Activated naive CD4-positive, alpha-beta T cell treated with anti-CD3 and anti-CD28 coated beads, Interleukin-2, amount 10 ng/mL, durations not matched to agents 7 days and 5 days (primary cell): ENCODE results near the gene ITGB1BP1.

Experiments used
- CTCF ChIA-PET: fragments of 350-600 bp; sonication (Branson Sonifier 250); formaldehyde crosslinking; loops from one replicate; lab custom pipeline; 2021; ENCODE audit warnings: antibody characterized with exemption; lab: Charles Lee
- DNase-seq: peaks from one replicate; pipeline ENCODE4 v3.0.0-alpha.2; 2020
- H3K27ac Mint-ChIP-seq: one replicate; pipeline ENCODE4 v1.8.0; 2021; ENCODE audit warnings: mild to moderate bottlenecking, moderate library complexity, mixed read lengths
- H3K27me3 Mint-ChIP-seq: one replicate; pipeline ENCODE4 v1.8.0; 2021; ENCODE audit warnings: mild to moderate bottlenecking, mixed read lengths
- H3K36me3 Mint-ChIP-seq: one replicate; pipeline ENCODE4 v1.8.0; 2021; ENCODE audit warnings: mixed read lengths
- H3K4me1 Mint-ChIP-seq: one replicate; pipeline ENCODE4 v1.8.0; 2021; ENCODE audit warnings: mixed read lengths
- H3K4me3 Mint-ChIP-seq: one replicate; pipeline ENCODE4 v1.8.0; 2021; ENCODE audit warnings: mild to moderate bottlenecking, moderate library complexity, mixed read lengths
- H3K9me3 Mint-ChIP-seq: one replicate; pipeline ENCODE4 v1.8.0; 2021; ENCODE audit warnings: mixed read lengths

The ITGB1BP1 gene

DNA sequence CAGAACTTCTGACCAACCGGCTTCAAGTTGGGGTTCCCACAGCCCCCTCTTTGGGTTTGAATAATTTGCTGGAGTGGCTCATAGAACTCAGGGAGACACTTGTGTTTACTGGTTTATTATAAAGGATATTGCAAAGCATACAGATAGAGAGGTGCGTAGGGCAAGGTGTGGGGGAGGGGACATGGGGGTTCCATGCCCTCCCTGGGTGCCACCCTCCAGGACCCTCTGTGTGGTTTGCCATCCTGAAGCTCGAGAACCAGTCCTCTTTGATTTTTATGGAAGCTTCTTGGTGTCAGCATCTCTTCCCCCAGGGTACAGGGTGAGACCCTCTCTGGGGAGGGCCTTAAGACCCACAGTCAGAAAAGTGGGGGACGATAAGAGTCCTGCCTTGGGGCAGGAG, 38.8 kb downstream of the ITGB1BP1 start:
- no peaks in the 10 kb centered on the region for H3K4me1 Mint-ChIP-seq
- no peaks in the 10 kb centered on the region for H3K36me3 Mint-ChIP-seq
- no peak for DNase-seq
- no peak overlapping the region for H3K4me3 Mint-ChIP-seq
- no peaks in the 10 kb centered on the region for H3K9me3 Mint-ChIP-seq
- CTCF ChIA-PET, result no interaction called here
- H3K27me3 Mint-ChIP-seq, result no peaks in the 10 kb centered on the region
- H3K27ac Mint-ChIP-seq, result no peak overlapping the region

GRCh38 chr2:9382604-9383235, 40.6 kb downstream of the ITGB1BP1 start:
- Mint-ChIP-seq H3K27me3 (peaks cover 9% of the 10 kb centered on the region), H3K4me1 (no peaks in the 10 kb centered on the region), H3K9me3 (no peaks in the 10 kb centered on the region), H3K27ac (no peak overlapping the region), H3K36me3 (no peaks in the 10 kb centered on the region), H3K4me3 (no peak overlapping the region)
- DNase-seq, result no peak
- CTCF ChIA-PET, result no interaction called here

GRCh38 chr2:9380702-9381628, 42.4 kb downstream of the ITGB1BP1 start:
- H3K9me3 Mint-ChIP-seq, result no peaks in the 10 kb centered on the region
- no peaks in the 10 kb centered on the region for H3K36me3 Mint-ChIP-seq
- CTCF ChIA-PET, result no interaction called here
- no peak overlapping the region for H3K4me3 Mint-ChIP-seq
- H3K27me3 Mint-ChIP-seq, result peaks cover 18% of the 10 kb centered on the region
- H3K4me1 Mint-ChIP-seq, result no peaks in the 10 kb centered on the region
- no peak overlapping the region for H3K27ac Mint-ChIP-seq
- DNase-seq, result no peak

- Mint-ChIP-seq H3K9me3 (no peaks in the 10 kb centered on the region), H3K27me3 (peaks cover 22% of the 10 kb centered on the region), H3K4me1 (no peaks in the 10 kb centered on the region), H3K27ac (no peak overlapping the region), H3K36me3 (no peaks in the 10 kb centered on the region), H3K4me3 (no peak overlapping the region)
- no peak for DNase-seq
- CTCF ChIA-PET, result no interaction called here
Measured at GRCh38 chr2:9379391-9379755, 44.0 kb downstream of the ITGB1BP1 start.

DNA sequence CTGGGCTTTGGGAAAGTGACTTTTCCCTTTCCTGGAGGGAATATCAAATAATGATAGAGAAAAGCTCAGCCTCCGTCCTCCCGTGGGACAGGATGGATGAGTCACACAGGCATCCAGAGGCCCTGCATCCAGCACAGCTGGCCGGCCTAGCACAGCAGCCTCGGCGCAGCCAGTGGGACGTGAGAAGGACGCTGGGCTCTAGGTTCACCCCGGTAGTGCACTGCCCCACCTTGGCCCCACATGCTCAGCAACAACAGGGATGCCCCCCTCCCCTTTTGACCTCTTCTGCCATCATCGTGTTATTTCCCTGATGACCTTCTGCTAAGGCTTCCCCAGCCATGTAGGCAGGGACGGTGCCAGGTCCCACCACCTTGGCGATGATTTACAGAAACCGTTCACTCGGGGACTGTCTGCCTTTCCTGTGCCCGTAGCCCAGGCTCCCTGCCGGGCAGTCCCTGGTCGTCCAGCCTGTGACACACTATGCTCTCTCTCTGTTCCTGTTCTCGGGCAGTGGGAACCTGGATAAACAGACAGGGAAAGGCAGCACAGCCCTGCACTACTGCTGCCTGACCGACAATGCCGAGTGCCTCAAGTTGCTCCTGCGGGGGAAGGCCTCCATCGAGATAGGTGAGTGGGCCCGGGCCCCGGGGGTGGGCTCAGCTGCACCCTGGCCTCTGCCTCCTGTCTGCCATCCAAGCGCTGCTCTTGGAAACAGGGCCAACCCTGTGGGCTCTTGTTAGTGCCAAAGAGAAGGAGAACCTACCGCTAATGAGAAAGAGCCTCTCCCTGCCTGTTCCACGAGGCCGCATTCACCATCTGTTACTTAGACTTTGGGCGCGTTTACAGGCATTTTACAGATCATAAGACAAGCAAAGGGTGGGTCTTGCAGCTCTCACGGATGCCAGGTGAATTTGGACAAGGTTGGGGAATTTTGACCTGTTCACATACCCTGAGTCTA, 44.6 kb downstream of the ITGB1BP1 start:
- Mint-ChIP-seq H3K27me3 (peaks cover 22% of the 10 kb centered on the region), H3K4me1 (no peaks in the 10 kb centered on the region), H3K4me3 (no peak overlapping the region), H3K27ac (peak overlapping the region; percentile 24), H3K36me3 (no peaks in the 10 kb centered on the region), H3K9me3 (no peaks in the 10 kb centered on the region)
- DNase-seq, result no peak
- CTCF ChIA-PET, result no interaction called here

- H3K27me3 Mint-ChIP-seq, result peaks cover 26% of the 10 kb centered on the region
- H3K27ac Mint-ChIP-seq, result no peak overlapping the region
- no peaks in the 10 kb centered on the region for H3K9me3 Mint-ChIP-seq
- no peak for DNase-seq
- no peaks in the 10 kb centered on the region for H3K36me3 Mint-ChIP-seq
- no peak overlapping the region for H3K4me3 Mint-ChIP-seq
- H3K4me1 Mint-ChIP-seq, result no peaks in the 10 kb centered on the region
- CTCF ChIA-PET, result no interaction called here
Measured at GRCh38 chr2:9377461-9378097, 45.7 kb downstream of the ITGB1BP1 start.

- Mint-ChIP-seq H3K4me3 (no peak overlapping the region), H3K27ac (no peak overlapping the region), H3K9me3 (no peaks in the 10 kb centered on the region), H3K27me3 (peaks cover 26% of the 10 kb centered on the region), H3K36me3 (no peaks in the 10 kb centered on the region), H3K4me1 (no peaks in the 10 kb centered on the region)
- no peak for DNase-seq
- CTCF ChIA-PET, result interaction anchor here (0.6 kb wide), 1 partner anchor 609 kb away, joined by 3 read pairs; no protein-coding TSS in a partner anchor
Measured at GRCh38 chr2:9375857-9376428, 47.4 kb downstream of the ITGB1BP1 start.

- CTCF ChIA-PET, result no interaction called here
- DNase-seq, result no peak
- H3K27ac Mint-ChIP-seq, result no peak overlapping the region
- H3K27me3 Mint-ChIP-seq, result peaks cover 28% of the 10 kb centered on the region
- no peak overlapping the region for H3K4me3 Mint-ChIP-seq
- H3K36me3 Mint-ChIP-seq, result no peaks in the 10 kb centered on the region
- no peaks in the 10 kb centered on the region for H3K9me3 Mint-ChIP-seq
- H3K4me1 Mint-ChIP-seq, result no peaks in the 10 kb centered on the region
Measured at GRCh38 chr2:9374071-9374730, 49.1 kb downstream of the ITGB1BP1 start.

- CTCF ChIA-PET, result no interaction called here
- H3K4me3 Mint-ChIP-seq, result no peak overlapping the region
- no peaks in the 10 kb centered on the region for H3K9me3 Mint-ChIP-seq
- DNase-seq, result no peak
- H3K27ac Mint-ChIP-seq, result no peak overlapping the region
- H3K4me1 Mint-ChIP-seq, result no peaks in the 10 kb centered on the region
- H3K36me3 Mint-ChIP-seq, result no peaks in the 10 kb centered on the region
- H3K27me3 Mint-ChIP-seq, result peaks cover 21% of the 10 kb centered on the region
Measured at GRCh38 chr2:9373476-9373875, 49.9 kb downstream of the ITGB1BP1 start.

DNA sequence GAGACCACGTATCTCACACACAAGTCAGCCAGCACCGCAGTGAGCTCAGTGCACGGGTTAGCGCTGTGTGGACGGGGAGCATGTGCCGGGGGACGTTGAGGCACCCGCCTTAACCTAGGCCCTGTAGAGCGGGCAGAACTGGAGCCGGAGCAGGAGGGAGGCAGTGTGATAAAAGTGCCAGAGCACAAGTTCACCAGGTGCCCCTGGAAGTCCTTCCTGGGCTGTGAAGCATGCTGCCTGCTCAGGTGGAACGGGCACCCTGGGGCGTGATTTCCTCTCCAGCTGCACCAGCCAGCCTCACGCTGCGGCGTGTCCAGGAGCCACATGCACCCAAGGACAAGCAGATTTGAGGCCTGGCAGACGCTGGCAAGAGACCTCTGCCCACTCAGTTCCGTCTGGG, 50.3 kb downstream of the ITGB1BP1 start:
- Mint-ChIP-seq H3K27ac (no peak overlapping the region), H3K4me1 (no peaks in the 10 kb centered on the region), H3K4me3 (no peak overlapping the region), H3K9me3 (no peaks in the 10 kb centered on the region), H3K27me3 (peaks cover 21% of the 10 kb centered on the region), H3K36me3 (no peaks in the 10 kb centered on the region)
- DNase-seq, result no peak
- CTCF ChIA-PET, result no interaction called here

DNA sequence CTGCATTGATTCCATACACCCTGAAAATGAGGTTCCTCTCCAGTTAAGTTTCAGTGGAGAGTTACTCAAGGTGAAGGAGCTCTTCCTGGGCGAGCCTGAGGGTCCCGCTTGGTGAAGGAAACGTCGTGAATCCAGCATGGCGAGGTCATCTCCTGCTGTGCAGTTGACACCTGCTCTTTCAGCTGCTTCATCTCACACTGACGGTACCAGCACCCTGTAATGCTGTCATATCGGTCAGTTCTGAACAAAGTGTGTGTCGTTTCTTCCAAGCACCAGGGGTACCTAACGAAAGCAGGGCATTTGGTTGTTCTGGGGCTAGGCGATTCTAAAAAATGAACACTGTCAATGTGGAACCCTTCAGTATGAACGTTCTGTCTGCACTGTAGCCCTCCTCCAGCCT, 52.6 kb downstream of the ITGB1BP1 start:
- no peaks in the 10 kb centered on the region for H3K9me3 Mint-ChIP-seq
- H3K27ac Mint-ChIP-seq, result no peak overlapping the region
- peaks cover 19% of the 10 kb centered on the region for H3K27me3 Mint-ChIP-seq
- CTCF ChIA-PET, result interaction anchor here (1.0 kb wide), 2 partner anchors 60 to 228 kb away, joined by 3 read pairs; no protein-coding TSS in a partner anchor
- no peak overlapping the region for H3K4me3 Mint-ChIP-seq
- DNase-seq, result no peak
- H3K4me1 Mint-ChIP-seq, result no peaks in the 10 kb centered on the region
- H3K36me3 Mint-ChIP-seq, result no peaks in the 10 kb centered on the region

DNA sequence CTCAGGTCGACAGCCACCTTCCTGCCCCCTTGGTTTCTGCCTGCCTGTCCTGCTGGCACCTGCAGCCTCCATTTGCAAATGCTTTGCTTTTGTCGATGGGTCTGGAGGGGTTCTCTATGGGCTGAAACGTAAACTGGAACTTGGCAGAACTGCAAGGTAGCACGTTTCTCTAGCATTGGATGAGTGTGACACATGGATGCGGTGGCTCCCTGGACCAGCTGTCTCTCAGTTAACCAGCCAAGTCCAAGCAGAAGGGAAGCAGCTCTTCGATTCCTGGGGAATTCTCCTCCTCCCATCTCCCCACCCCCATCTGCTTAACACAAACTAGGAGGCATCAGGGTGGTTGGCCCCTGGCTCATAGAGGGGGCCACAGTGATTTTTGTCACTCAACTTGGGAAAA, 57.3 kb downstream of the ITGB1BP1 start:
- H3K9me3 Mint-ChIP-seq, result no peaks in the 10 kb centered on the region
- CTCF ChIA-PET, result no interaction called here
- H3K4me1 Mint-ChIP-seq, result no peaks in the 10 kb centered on the region
- peaks cover 29% of the 10 kb centered on the region for H3K27me3 Mint-ChIP-seq
- H3K27ac Mint-ChIP-seq, result no peak overlapping the region
- no peak for DNase-seq
- H3K4me3 Mint-ChIP-seq, result no peak overlapping the region
- no peaks in the 10 kb centered on the region for H3K36me3 Mint-ChIP-seq

- Mint-ChIP-seq H3K9me3 (no peaks in the 10 kb centered on the region), H3K4me1 (no peaks in the 10 kb centered on the region), H3K36me3 (no peaks in the 10 kb centered on the region), H3K27ac (no peak overlapping the region), H3K27me3 (peaks cover 27% of the 10 kb centered on the region), H3K4me3 (no peak overlapping the region)
- CTCF ChIA-PET, result no interaction called here
- DNase-seq, result no peak
Measured at GRCh38 chr2:9365498-9366019, 57.8 kb downstream of the ITGB1BP1 start.
